ENCODE data around the gene SCOC. TPM values are rescaled to one million over a fixed set of nuclear protein-coding genes. Genes with fewer than 3 reads are reported as not detected.

SCOC gene
- total and polyA plus RNA-seq, 10 of the 15 experiments (the other 5 are each of a cell fraction or from before 2014, with no cell fraction given), result 28.2 to 154 (median 54.0) TPM

- no peak for DNase-seq (ENCODE audit: low read depth, low spot score)
- WGBS (ENCODE audit: insufficient coverage, insufficient replicate concordance, low lambda C conversion rate, missing lambda C conversion rate), result 15% methylated on average over 7 of the region's 7 CpGs
- BruUV-seq (replicated peaks), result no TSS peak
- no peak overlapping the region for H3K9ac ChIP-seq (ENCODE audit: control insufficient read depth, insufficient read depth, low read length)
- intact Hi-C loops (cut with micrococcal nuclease; ENCODE audit: unreplicated experiment), result loop anchor here (5.0 kb wide), 1 partner anchor 424 kb away; no protein-coding TSS in a partner anchor
- no peaks in the 10 kb centered on the region for H3K79me2 ChIP-seq (ENCODE audit: control insufficient read depth, insufficient read depth, low read length)
- no peak for ATAC-seq
- CTCF ChIA-PET, result interaction anchor here (1.8 kb wide), 1 partner anchor 68 kb away, joined by 4 read pairs; no protein-coding TSS in a partner anchor
- H3K4me2 ChIP-seq (ENCODE audit: control insufficient read depth, insufficient read depth), result peak overlapping the region; percentile 97
- in situ Hi-C loops (cut with MboI), result no loop called here
- H3K9me3 ChIP-seq (replicated peaks; ENCODE audit: control insufficient read depth, insufficient read depth, low read length), result no peaks in the 10 kb centered on the region
- peak overlapping the region; percentile 55; the same call in 1 of the 2 replicates for H3K4me3 ChIP-seq
- peak overlapping the region; percentile 95 for H2AFZ ChIP-seq (ENCODE audit: control insufficient read depth, low read depth, low read length)
- RAD21 ChIA-PET (ENCODE audit: unreplicated experiment), result no interaction called here
- POLR2A ChIA-PET, result no interaction called here
- H3K36me3 ChIP-seq (ENCODE audit: control insufficient read depth in 2 of 2, insufficient read depth in 2 of 2, low read length in 1 of 2), result no peaks in the 10 kb centered on the region
- SMC1A ChIA-PET (ENCODE audit: uncharacterized antibody, unreplicated experiment), result no interaction called here
- H3K4me1 ChIP-seq (ENCODE audit: control insufficient read depth, insufficient read depth, low read length), result peaks cover 5% of the 10 kb centered on the region; the same call in 1 of the 2 replicates
- H4K20me1 ChIP-seq (ENCODE audit: control insufficient read depth, insufficient read depth), result no peaks in the 10 kb centered on the region
- FAIRE-seq, result peak; percentile 65
- TF ChIP-seq JUND (IDR thresholded peaks at IDR 0.05; ENCODE audit: low read depth, low read length) (no peak), SUPT20H (IDR thresholded peaks at IDR 0.05; ENCODE audit: borderline replicate concordance, control insufficient read depth, low read depth, low read length) (no peak), BRCA1 (IDR thresholded peaks at IDR 0.05; ENCODE audit: low read depth, low read length) (no peak), ZNF207 (IDR thresholded peaks at IDR 0.05; ENCODE audit: borderline replicate concordance) (no peak), MYC (IDR thresholded peaks at IDR 0.05; ENCODE audit: insufficient read depth, insufficient read length, insufficient replicate concordance, low read length, severe bottlenecking) (no peak), ZSCAN29 (IDR thresholded peaks at IDR 0.05) (no peak), TBL1XR1 (IDR thresholded peaks at IDR 0.05; ENCODE audit: low read depth, low read length) (no peak), SIX5 (IDR thresholded peaks at IDR 0.05; ENCODE audit: low read depth, low read length, severe bottlenecking) (no peak), ESRRA (IDR thresholded peaks at IDR 0.05; ENCODE audit: low read length) (no peak)
- TF ChIP-seq, protein P1, sequence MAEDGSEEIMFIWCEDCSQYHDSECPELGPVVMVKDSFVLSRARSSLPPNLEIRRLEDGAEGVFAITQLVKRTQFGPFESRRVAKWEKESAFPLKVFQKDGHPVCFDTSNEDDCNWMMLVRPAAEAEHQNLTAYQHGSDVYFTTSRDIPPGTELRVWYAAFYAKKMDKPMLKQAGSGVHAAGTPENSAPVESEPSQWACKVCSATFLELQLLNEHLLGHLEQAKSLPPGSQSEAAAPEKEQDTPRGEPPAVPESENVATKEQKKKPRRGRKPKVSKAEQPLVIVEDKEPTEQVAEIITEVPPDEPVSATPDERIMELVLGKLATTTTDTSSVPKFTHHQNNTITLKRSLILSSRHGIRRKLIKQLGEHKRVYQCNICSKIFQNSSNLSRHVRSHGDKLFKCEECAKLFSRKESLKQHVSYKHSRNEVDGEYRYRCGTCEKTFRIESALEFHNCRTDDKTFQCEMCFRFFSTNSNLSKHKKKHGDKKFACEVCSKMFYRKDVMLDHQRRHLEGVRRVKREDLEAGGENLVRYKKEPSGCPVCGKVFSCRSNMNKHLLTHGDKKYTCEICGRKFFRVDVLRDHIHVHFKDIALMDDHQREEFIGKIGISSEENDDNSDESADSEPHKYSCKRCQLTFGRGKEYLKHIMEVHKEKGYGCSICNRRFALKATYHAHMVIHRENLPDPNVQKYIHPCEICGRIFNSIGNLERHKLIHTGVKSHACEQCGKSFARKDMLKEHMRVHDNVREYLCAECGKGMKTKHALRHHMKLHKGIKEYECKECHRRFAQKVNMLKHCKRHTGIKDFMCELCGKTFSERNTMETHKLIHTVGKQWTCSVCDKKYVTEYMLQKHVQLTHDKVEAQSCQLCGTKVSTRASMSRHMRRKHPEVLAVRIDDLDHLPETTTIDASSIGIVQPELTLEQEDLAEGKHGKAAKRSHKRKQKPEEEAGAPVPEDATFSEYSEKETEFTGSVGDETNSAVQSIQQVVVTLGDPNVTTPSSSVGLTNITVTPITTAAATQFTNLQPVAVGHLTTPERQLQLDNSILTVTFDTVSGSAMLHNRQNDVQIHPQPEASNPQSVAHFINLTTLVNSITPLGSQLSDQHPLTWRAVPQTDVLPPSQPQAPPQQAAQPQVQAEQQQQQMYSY (CRISPR knock-in tag; IDR thresholded peaks at IDR 0.05), result no peak
- peaks cover 0 to 5% of the 10 kb centered on the region in 2 experiments; a peak in 2 of 4 replicates for H3K27me3 ChIP-seq (replicated peaks in 1 of 2; ENCODE audit: control insufficient read depth in 2 of 2, insufficient read depth in 2 of 2, low read length in 1 of 2)
- H3K27ac ChIP-seq (ENCODE audit: control insufficient read depth, insufficient read depth), result no peak overlapping the region
Observed at GRCh38 chr4:140427919-140428471, 54.5 kb downstream of the SCOC start.

Other genes with a start within 250 kb of the SCOC start
- 0.05 and 0.06 TPM in 2 replicates for gene MAML3, start 219.5 kb upstream of the SCOC start, total RNA-seq (2014; rRNA removed)
- 0.04 and 0.05 TPM in 2 replicates for gene MAML3, start 219.5 kb upstream of the SCOC start, total RNA-seq (2014; rRNA removed; fragmentation: Illumina TruSeq; extraction: Trizol)
- 0.16 and 0.28 TPM in 2 replicates for gene MAML3, start 219.5 kb upstream of the SCOC start, total RNA-seq (2021)
- 0.20 and 0.53 TPM in 2 replicates for gene MAML3, start 219.5 kb upstream of the SCOC start, polyA plus RNA-seq (2011; rRNA removed)
- 0.06 TPM in 1 of 2 replicates, not detected in the other for gene MAML3, start 219.5 kb upstream of the SCOC start, polyA plus RNA-seq (2014; fragmentation: Illumina TruSeq; extraction: Trizol)
- under 1 TPM in 1 of 2 experiments, not detected in 1; under 0.01 TPM for gene MAML3, start 219.5 kb upstream of the SCOC start, polyA plus RNA-seq (2014; fragmentation: Nextera tagmentation; extraction: Ambion mirVana)
- 0.03 and 0.04 TPM in 2 replicates for gene MAML3, start 219.5 kb upstream of the SCOC start, polyA plus RNA-seq (2014; rRNA removed)
- under 1 TPM in 1 of 2 experiments, not detected in 1; 0.09 TPM for gene MAML3, start 219.5 kb upstream of the SCOC start, polyA plus RNA-seq (2016; fragmentation: Nextera tagmentation; extraction: Ambion mirVana)
- 0.51 and 0.60 TPM in 2 replicates for gene CLGN, start 54.0 kb downstream of the SCOC start, total RNA-seq (2014; rRNA removed)
- 1.0 and 1.1 TPM in 2 replicates for gene CLGN, start 54.0 kb downstream of the SCOC start, total RNA-seq (2014; rRNA removed; fragmentation: Illumina TruSeq; extraction: Trizol)
- 0.61 and 0.64 TPM in 2 replicates for gene CLGN, start 54.0 kb downstream of the SCOC start, total RNA-seq (2021)
- gene CLGN, start 54.0 kb downstream of the SCOC start, polyA plus RNA-seq (2011; rRNA removed), result 0.06 and 0.11 TPM in 2 replicates
- 0.87 and 1.5 TPM in 2 replicates for gene CLGN, start 54.0 kb downstream of the SCOC start, polyA plus RNA-seq (2014; fragmentation: Illumina TruSeq; extraction: Trizol)
- under 1 TPM; 0.53 to 0.73 TPM for gene CLGN, start 54.0 kb downstream of the SCOC start, polyA plus RNA-seq (2014; fragmentation: Nextera tagmentation; extraction: Ambion mirVana)
- 0.27 and 0.55 TPM in 2 replicates for gene CLGN, start 54.0 kb downstream of the SCOC start, polyA plus RNA-seq (2014; rRNA removed)
- gene CLGN, start 54.0 kb downstream of the SCOC start, polyA plus RNA-seq (2016; fragmentation: Nextera tagmentation; extraction: Ambion mirVana), result under 1 TPM; 0.59 to 0.71 TPM
- gene MGAT4D, start 124.6 kb downstream of the SCOC start, total RNA-seq (2014; rRNA removed), result not detected in 2 replicates
- not detected in 2 replicates for gene MGAT4D, start 124.6 kb downstream of the SCOC start, total RNA-seq (2014; rRNA removed; fragmentation: Illumina TruSeq; extraction: Trizol)
- gene MGAT4D, start 124.6 kb downstream of the SCOC start, total RNA-seq (2021), result not detected in 2 replicates
- gene MGAT4D, start 124.6 kb downstream of the SCOC start, polyA plus RNA-seq (2011; rRNA removed), result not detected in 2 replicates
- gene MGAT4D, start 124.6 kb downstream of the SCOC start, polyA plus RNA-seq (2014; fragmentation: Illumina TruSeq; extraction: Trizol), result not detected in 2 replicates
- gene MGAT4D, start 124.6 kb downstream of the SCOC start, polyA plus RNA-seq (2014; fragmentation: Nextera tagmentation; extraction: Ambion mirVana), result not detected
- not detected in 2 replicates for gene MGAT4D, start 124.6 kb downstream of the SCOC start, polyA plus RNA-seq (2014; rRNA removed)
- not detected for gene MGAT4D, start 124.6 kb downstream of the SCOC start, polyA plus RNA-seq (2016; fragmentation: Nextera tagmentation; extraction: Ambion mirVana)
- 9.8 and 15.0 TPM in 2 replicates for gene ELMOD2, start 150.5 kb downstream of the SCOC start, total RNA-seq (2014; rRNA removed)
- 16.6 and 17.7 TPM in 2 replicates for gene ELMOD2, start 150.5 kb downstream of the SCOC start, total RNA-seq (2014; rRNA removed; fragmentation: Illumina TruSeq; extraction: Trizol)
- gene ELMOD2, start 150.5 kb downstream of the SCOC start, total RNA-seq (2021), result 14.4 and 15.0 TPM in 2 replicates
- gene ELMOD2, start 150.5 kb downstream of the SCOC start, polyA plus RNA-seq (2011; rRNA removed), result 13.8 and 26.9 TPM in 2 replicates
- gene ELMOD2, start 150.5 kb downstream of the SCOC start, polyA plus RNA-seq (2014; fragmentation: Illumina TruSeq; extraction: Trizol), result 11.7 and 13.9 TPM in 2 replicates
- 1 to 10 TPM; 6.5 to 7.9 TPM for gene ELMOD2, start 150.5 kb downstream of the SCOC start, polyA plus RNA-seq (2014; fragmentation: Nextera tagmentation; extraction: Ambion mirVana)
- 10.4 and 12.4 TPM in 2 replicates for gene ELMOD2, start 150.5 kb downstream of the SCOC start, polyA plus RNA-seq (2014; rRNA removed)
- gene ELMOD2, start 150.5 kb downstream of the SCOC start, polyA plus RNA-seq (2016; fragmentation: Nextera tagmentation; extraction: Ambion mirVana), result 10 to 100 TPM; 16.2 to 16.7 TPM
- gene UCP1, start 195.3 kb downstream of the SCOC start, total RNA-seq (2014; rRNA removed), result not detected in 2 replicates
- not detected in 2 replicates for gene UCP1, start 195.3 kb downstream of the SCOC start, total RNA-seq (2014; rRNA removed; fragmentation: Illumina TruSeq; extraction: Trizol)
- gene UCP1, start 195.3 kb downstream of the SCOC start, total RNA-seq (2021), result not detected in 2 replicates
- gene UCP1, start 195.3 kb downstream of the SCOC start, polyA plus RNA-seq (2011; rRNA removed), result not detected in 2 replicates
- not detected in 2 replicates for gene UCP1, start 195.3 kb downstream of the SCOC start, polyA plus RNA-seq (2014; fragmentation: Illumina TruSeq; extraction: Trizol)
- not detected for gene UCP1, start 195.3 kb downstream of the SCOC start, polyA plus RNA-seq (2014; fragmentation: Nextera tagmentation; extraction: Ambion mirVana)
- not detected in 2 replicates for gene UCP1, start 195.3 kb downstream of the SCOC start, polyA plus RNA-seq (2014; rRNA removed)
- gene UCP1, start 195.3 kb downstream of the SCOC start, polyA plus RNA-seq (2016; fragmentation: Nextera tagmentation; extraction: Ambion mirVana), result not detected

Measured in GM12878 (cell line).